K562 (cell line): ENCODE measurements around the gene COL25A1. TPM values are rescaled to one million over a fixed set of nuclear protein-coding genes. Genes with fewer than 3 reads are reported as not detected.

Experiments used
- ZNF436 ChIP-seq: fragments of 250-450, 450-650 bp; sonication (Bioruptor Pico); formaldehyde crosslinking; IDR thresholded peaks from 2 replicates; pipeline ENCODE4 v1.7.0; 2020; ENCODE audit warnings: mild to moderate bottlenecking
- polyA plus RNA-seq, 8 experiments: library from polyadenylated mRNA; depleted of rRNA in 4 of 8; stranded (reverse) in 5 of 8; unstranded in 3 of 8; fragments of >200 nt; fragmentation: Nextera tagmentation in 2 of 8; fragmentation: Illumina TruSeq in 1 of 8; extraction: Ambion mirVana in 2 of 8; extraction: Trizol in 1 of 8; gene quantifications; 2 replicates each; pipeline versions ENCODE4 v1.2.1 to v1.2.3, GENCODE V29; 2011 to 2014; ENCODE audit warnings: inconsistent platforms in 1 of 8, missing spikeins in 1 of 8
- total RNA-seq, 7 experiments: library from RNA; depleted of rRNA in 6 of 7; stranded (reverse); fragments of >200 nt in 6 of 7; fragmentation: Illumina TruSeq in 2 of 7; extraction: Trizol in 2 of 7; gene quantifications; 2 replicates each; pipeline versions ENCODE4 v1.2.1 to v1.2.3, GENCODE V29; 2011 to 2021; ENCODE audit warnings: low replicate concordance in 1 of 7
- TF ChIP-seq, protein P1 (sequence below), 2 experiments: fragments of 450-650 bp in 1 of 2; sonication (generic) in 1 of 2; formaldehyde crosslinking in 1 of 2; IDR thresholded peaks; 2 replicates each; pipeline versions ENCODE4 v1.7.1 to v1.9.0; 2016 to 2022; ENCODE audit warnings: inconsistent platforms in 1 of 2, mild to moderate bottlenecking in 1 of 2, missing genetic modification reagents in 1 of 2

Gene COL25A1
- total and polyA plus RNA-seq, 9 of the 15 experiments (the other 6 are each of a cell fraction or from before 2014, with no cell fraction given) = 0.03 to 0.62 (median 0.27) TPM

DNA sequence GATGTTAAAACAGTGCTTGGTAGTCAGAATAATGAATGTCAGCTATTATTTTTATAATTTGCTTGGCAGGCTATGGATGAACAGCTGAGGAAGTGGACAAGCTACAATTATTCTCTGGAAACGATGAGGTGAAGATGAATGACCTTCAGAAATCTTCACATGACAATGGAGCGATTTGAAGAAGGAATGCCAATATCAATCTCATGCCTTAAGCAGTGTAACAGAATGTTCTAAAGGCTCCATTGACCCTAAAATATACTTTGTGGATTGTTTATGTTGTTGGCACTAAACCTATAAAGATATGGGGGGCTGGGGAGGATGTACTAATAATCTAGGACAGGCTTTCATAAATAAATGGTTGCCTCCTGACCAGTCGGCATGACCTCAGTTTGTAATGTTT is 36.2 kb downstream of the COL25A1 start (continued):
- TF ChIP-seq, protein P1, sequence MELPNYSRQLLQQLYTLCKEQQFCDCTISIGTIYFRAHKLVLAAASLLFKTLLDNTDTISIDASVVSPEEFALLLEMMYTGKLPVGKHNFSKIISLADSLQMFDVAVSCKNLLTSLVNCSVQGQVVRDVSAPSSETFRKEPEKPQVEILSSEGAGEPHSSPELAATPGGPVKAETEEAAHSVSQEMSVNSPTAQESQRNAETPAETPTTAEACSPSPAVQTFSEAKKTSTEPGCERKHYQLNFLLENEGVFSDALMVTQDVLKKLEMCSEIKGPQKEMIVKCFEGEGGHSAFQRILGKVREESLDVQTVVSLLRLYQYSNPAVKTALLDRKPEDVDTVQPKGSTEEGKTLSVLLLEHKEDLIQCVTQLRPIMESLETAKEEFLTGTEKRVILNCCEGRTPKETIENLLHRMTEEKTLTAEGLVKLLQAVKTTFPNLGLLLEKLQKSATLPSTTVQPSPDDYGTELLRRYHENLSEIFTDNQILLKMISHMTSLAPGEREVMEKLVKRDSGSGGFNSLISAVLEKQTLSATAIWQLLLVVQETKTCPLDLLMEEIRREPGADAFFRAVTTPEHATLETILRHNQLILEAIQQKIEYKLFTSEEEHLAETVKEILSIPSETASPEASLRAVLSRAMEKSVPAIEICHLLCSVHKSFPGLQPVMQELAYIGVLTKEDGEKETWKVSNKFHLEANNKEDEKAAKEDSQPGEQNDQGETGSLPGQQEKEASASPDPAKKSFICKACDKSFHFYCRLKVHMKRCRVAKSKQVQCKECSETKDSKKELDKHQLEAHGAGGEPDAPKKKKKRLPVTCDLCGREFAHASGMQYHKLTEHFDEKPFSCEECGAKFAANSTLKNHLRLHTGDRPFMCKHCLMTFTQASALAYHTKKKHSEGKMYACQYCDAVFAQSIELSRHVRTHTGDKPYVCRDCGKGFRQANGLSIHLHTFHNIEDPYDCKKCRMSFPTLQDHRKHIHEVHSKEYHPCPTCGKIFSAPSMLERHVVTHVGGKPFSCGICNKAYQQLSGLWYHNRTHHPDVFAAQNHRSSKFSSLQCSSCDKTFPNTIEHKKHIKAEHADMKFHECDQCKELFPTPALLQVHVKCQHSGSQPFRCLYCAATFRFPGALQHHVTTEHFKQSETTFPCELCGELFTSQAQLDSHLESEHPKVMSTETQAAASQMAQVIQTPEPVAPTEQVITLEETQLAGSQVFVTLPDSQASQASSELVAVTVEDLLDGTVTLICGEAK (IDR thresholded peaks at IDR 0.05) = no peak
- TF ChIP-seq, protein P1 (CRISPR knock-in tag; IDR thresholded peaks at IDR 0.05) = no peak
- TF ChIP-seq ZNF436 (CRISPR knock-in tag) = no peak
